ENCODE results near the gene OR2D2. TPM values are rescaled to one million over a fixed set of nuclear protein-coding genes. Genes with fewer than 3 reads are reported as not detected.

OR2D2 gene, protein sequence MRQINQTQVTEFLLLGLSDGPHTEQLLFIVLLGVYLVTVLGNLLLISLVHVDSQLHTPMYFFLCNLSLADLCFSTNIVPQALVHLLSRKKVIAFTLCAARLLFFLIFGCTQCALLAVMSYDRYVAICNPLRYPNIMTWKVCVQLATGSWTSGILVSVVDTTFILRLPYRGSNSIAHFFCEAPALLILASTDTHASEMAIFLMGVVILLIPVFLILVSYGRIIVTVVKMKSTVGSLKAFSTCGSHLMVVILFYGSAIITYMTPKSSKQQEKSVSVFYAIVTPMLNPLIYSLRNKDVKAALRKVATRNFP
- total RNA-seq: under 0.01 and 0.21 TPM in 2 replicates

DNA sequence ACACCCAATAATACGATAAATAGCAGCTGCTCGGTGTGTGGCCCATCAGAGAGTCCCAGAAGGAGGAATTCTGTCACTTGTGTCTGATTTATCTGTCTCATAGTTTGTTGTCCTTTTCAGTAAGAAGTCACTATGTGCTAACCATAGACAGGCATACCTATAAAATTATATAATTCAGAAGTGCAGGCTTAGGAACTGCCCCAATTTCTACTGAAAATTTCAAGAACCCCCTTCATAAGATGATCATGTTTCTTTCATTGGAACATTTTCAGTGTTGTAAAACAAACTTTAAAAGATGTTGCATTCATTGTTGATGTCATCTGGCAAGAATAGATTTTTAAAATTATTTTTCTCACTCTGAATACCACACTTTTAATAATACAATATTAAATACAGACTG is at the start of gene OR2D2:
OR2D2 (minus strand) TSS at position 101 of the 400 bp plus-strand sequence; CDS start at position 101, 0 bp downstream.

DNA sequence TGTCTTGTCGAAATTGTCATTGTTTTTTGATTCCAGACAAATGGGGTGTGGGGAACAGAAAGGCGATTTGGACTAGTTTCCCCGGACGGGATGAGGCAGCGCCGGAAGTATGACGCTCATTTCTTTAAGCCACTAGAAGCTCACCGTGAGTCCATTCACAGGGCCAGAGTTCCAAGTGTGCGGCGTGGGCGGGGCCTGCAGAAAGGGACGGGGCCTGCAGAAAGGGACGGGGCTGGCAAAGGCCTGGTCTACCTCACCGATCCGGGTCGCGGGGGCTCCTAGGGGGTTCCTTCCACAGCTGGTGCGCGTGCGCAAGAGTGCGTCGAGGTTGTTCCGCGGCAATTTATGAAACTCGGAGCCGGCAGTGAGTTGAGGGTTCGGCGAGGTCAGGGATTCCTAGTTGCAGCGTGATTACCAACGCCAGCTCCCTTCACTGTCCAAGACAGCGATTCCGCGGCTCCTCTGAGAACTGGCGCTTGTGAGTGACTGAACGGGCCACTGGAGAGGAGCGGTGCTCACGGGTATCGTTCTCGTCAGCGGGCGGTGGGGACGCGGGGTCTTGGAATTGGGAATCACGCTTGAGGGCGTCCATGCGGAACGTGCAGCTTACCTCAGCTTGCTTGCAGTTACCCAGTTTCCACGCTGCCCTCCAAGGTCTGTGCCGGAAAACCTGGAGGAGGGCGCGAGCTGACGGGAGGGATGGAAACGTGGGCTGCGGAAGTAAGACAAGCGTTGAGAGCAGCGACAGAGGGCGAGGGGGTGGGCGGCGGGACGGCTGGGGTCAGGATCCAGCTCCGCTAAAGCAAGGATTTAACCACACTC is 34.1 kb upstream of the OR2D2 start, which contains the start of gene ZNF215:
ZNF215 (plus strand) TSS at position 219 of the 822 bp plus-strand sequence. CDS start 5,847 bp downstream, outside the sequence.

DNA sequence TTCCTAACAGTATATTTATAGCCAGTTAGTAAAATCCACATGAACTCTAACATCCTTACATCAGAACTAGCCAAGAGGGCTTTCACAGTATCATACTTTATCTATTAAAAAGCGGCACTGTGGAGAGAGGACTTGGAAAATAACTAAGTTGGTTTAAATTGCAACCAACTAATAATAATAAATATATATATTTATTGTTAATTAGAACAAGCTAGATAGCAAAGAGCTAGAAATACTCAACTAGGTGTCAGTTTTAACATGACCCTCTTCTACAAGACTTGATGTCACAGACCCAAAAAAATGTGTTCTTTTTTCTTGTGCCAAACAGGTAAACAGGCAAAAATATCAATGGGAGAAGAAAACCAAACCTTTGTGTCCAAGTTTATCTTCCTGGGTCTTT is 28.4 kb upstream of the OR2D2 start, which contains the start of gene OR2D3:
OR2D3 (plus strand) TSS at position 301 of the 400 bp plus-strand sequence; CDS start at position 301, 0 bp downstream.

DNA sequence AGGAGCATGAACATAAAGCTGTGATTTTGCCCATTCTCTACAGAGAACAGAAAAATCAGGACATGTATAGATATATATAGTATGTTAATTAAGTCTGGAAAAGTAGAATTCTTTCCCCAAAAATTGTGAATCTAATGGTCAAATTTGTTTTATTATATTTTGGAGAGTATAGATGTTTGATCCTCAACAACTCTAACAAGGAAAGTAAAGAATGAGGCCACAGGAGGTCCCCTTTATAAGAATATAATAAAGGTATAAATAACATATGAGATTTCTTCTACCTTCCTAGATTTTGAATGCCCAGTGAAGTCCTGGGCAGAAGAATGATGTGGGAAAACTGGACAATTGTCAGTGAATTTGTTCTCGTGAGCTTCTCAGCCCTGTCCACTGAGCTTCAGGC is 16.0 kb downstream of the OR2D2 start, which contains the start of gene OR10A4:
OR10A4 (plus strand) TSS at position 301 of the 400 bp plus-strand sequence; CDS start at position 324, 23 bp downstream.

DNA sequence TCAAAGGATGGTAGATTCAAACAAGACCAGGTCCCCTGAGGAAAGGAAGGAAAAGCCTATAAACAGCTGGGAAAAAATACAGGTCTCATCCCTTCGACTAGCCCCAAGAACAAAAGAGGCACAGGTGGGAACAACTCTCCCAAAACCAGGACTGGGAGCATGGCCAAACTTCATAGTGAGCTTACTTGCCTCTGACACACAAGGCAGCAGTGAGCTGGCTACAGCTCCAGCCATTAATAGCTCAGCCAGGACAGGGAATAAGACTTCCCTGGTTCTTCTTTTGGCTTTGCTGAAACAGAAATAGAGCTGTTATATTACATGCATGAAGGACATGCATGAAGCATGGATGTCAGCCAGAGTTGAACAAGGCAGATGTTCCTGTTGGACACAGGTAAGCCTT is 29.3 kb downstream of the OR2D2 start, which contains the start of gene OR10A2:
OR10A2 (plus strand) TSS at position 97 of the 400 bp plus-strand sequence. CDS start 6,698 bp downstream, outside the sequence.

DNA sequence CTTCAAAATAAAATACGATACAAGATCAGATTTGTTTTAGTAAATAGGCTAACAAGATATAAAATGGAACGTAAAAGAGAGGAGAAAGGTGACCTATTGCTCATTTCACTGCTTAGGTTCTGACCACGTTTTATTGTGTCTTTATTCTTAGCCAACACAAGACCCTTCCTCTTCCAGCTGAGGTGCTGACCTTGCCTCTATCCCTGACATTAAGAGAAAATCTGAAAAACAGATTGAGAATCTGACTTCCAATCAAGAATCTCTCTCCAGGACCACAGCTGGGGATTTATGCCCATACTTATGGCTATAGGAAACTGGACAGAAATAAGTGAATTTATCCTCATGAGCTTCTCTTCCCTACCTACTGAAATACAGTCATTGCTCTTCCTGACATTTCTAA is 46.9 kb downstream of the OR2D2 start, which contains the start of gene OR10A5:
OR10A5 (plus strand) TSS at position 301 of the 400 bp plus-strand sequence; CDS start at position 301, 0 bp downstream.

Other genes with a start within 250 kb of the OR2D2 start
- under 0.01 and 0.21 TPM in 2 replicates for gene DCHS1, start 236.7 kb downstream of the OR2D2 start, total RNA-seq
- 25.1 and 52.3 TPM in 2 replicates for gene MRPL17, start 209.2 kb downstream of the OR2D2 start, total RNA-seq
- under 0.01 and 0.07 TPM in 2 replicates for gene OR2AG2, start 120.5 kb downstream of the OR2D2 start, total RNA-seq
- not detected in 2 replicates for gene OR2AG1, start 109.5 kb downstream of the OR2D2 start, total RNA-seq
- gene OR6A2, start 92.8 kb downstream of the OR2D2 start, total RNA-seq: under 0.01 and 0.14 TPM in 2 replicates
- not detected in 2 replicates for gene OR10A5, start 46.8 kb downstream of the OR2D2 start, total RNA-seq
- gene OR10A2, start 29.4 kb downstream of the OR2D2 start, total RNA-seq: not detected in 2 replicates
- gene OR10A4, start 15.9 kb downstream of the OR2D2 start, total RNA-seq: not detected in 2 replicates
- not detected in 2 replicates for gene OR2D3, start 28.5 kb upstream of the OR2D2 start, total RNA-seq
- gene ZNF215, start 33.9 kb upstream of the OR2D2 start, total RNA-seq: 5.8 and 8.2 TPM in 2 replicates
- gene ZNF214, start 127.8 kb upstream of the OR2D2 start, total RNA-seq: 2.1 TPM in 2 replicates
- gene NLRP14, start 128.0 kb upstream of the OR2D2 start, total RNA-seq: under 0.01 and 0.07 TPM in 2 replicates
- not detected in 2 replicates for gene RBMXL2, start 196.5 kb upstream of the OR2D2 start, total RNA-seq

All from nasal cavity respiratory epithelium epithelial cell of viscerocranial mucosa (primary cell).